Karpas-422 (cell line): ENCODE data around the gene RFTN2. TPM values are rescaled to one million over a fixed set of nuclear protein-coding genes. Genes with fewer than 3 reads are reported as not detected.
"Not testable (repeated sequence)": the region's sequence is repeated elsewhere in the genome, so short reads cannot be mapped to it uniquely, and the experiment has no call there.

Experiments
- DNase-seq: peaks from one replicate; pipeline ENCODE4 v3.0.0-alpha.2; 2015
- H2AFZ ChIP-seq: fragments of 200-600 bp; sonication (generic); 2 replicates; pipeline ENCODE4 v1.6.1; 2014; ENCODE audit warnings: antibody characterized with exemption, low read length, mixed read lengths
- H3K27ac ChIP-seq: fragments of 200-600 bp; sonication (generic); 2 replicates; pipeline ENCODE4 v1.5.1; 2014; ENCODE audit warnings: mild to moderate bottlenecking, low read length, moderate library complexity
- H3K27me3 ChIP-seq: fragments of 200-600 bp; sonication (generic); 2 replicates; pipeline ENCODE4 v1.6.1; 2014; ENCODE audit warnings: low read length, mixed read lengths
- H3K36me3 ChIP-seq: fragments of 200-600 bp; sonication (generic); 2 replicates; pipeline ENCODE4 v1.6.1; 2014; ENCODE audit warnings: low read length, mixed read lengths; ENCODE audit not compliant: insufficient read depth
- H3K4me1 ChIP-seq: fragments of 200-600 bp; sonication (generic); 2 replicates; pipeline ENCODE4 v1.6.1; 2014; ENCODE audit warnings: mild to moderate bottlenecking, low read length, mixed read lengths
- H3K4me2 ChIP-seq: fragments of 200-600 bp; sonication (generic); 2 replicates; pipeline ENCODE4 v1.6.1; 2014; ENCODE audit warnings: low read length, low read depth, mild to moderate bottlenecking; ENCODE audit not compliant: poor library complexity, severe bottlenecking
- H3K4me3 ChIP-seq: fragments of 200-600 bp; sonication (generic); 2 replicates; pipeline ENCODE4 v1.5.1; 2014; ENCODE audit warnings: mild to moderate bottlenecking, antibody characterized with exemption, low read length, mixed read lengths
- H3K79me2 ChIP-seq: fragments of 200-600 bp; sonication (generic); 2 replicates; pipeline ENCODE4 v1.6.1; 2014; ENCODE audit warnings: mild to moderate bottlenecking, low read length, mixed read lengths
- H3K9ac ChIP-seq: fragments of 200-600 bp; sonication (generic); 2 replicates; pipeline ENCODE4 v1.6.0; 2014; ENCODE audit warnings: low read length
- H3K9me2 ChIP-seq: fragments of 200-600 bp; sonication (generic), shearing (Covaris generic); replicated peaks from 2 replicates; pipeline ENCODE4 v1.6.0; 2014; ENCODE audit warnings: mild to moderate bottlenecking, low read length, moderate library complexity; ENCODE audit not compliant: insufficient read depth
- H3K9me3 ChIP-seq: fragments of 300-700, 200-600 bp; sonication (generic); 2 replicates; pipeline ENCODE4 v1.6.1; 2014; ENCODE audit warnings: low read length, mixed read lengths
- H4K20me1 ChIP-seq: fragments of 200-600 bp; sonication (generic); 2 replicates; pipeline ENCODE4 v1.6.1; 2014; ENCODE audit warnings: mild to moderate bottlenecking, antibody characterized with exemption, low read length, low read depth; ENCODE audit not compliant: insufficient read depth
- total RNA-seq: library from RNA; depleted of rRNA; stranded (reverse); fragments of >200 nt; shearing (Covaris generic); gene quantifications from 2 replicates; pipeline ENCODE4 v1.2.3, GENCODE V29; 2014; ENCODE audit warnings: low replicate concordance

Gene RFTN2
- total RNA-seq, 1 experiment from 2014 or later: not detected

DNA sequence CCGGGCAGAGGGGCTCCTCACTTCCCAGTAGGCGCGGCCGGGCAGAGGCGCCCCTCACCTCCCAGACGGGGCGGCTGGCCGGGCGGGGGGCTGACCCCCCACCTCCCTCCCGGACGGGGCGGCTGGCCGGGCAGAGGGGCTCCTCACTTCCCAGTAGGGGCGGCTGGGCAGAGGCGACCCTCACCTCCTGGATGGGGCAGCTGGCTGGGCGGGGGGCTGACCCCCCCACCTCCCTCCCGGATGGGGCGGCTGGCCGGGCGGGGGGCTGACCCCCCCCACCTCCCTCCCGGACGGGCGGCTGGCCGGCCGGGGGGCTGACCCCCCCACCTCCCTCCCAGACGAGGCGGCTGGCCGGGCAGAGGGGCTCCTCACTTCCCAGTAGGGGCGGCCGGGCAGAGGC lies 20.6 kb upstream of the RFTN2 start:
- not testable (repeated sequence) for H3K79me2 ChIP-seq, H3K27me3 ChIP-seq, H3K36me3 ChIP-seq, H3K4me1 ChIP-seq, H2AFZ ChIP-seq, H3K27ac ChIP-seq, H3K9me3 ChIP-seq, DNase-seq, H3K4me2 ChIP-seq, H3K9me2 ChIP-seq, H3K9ac ChIP-seq, H3K4me3 ChIP-seq, H4K20me1 ChIP-seq

DNA sequence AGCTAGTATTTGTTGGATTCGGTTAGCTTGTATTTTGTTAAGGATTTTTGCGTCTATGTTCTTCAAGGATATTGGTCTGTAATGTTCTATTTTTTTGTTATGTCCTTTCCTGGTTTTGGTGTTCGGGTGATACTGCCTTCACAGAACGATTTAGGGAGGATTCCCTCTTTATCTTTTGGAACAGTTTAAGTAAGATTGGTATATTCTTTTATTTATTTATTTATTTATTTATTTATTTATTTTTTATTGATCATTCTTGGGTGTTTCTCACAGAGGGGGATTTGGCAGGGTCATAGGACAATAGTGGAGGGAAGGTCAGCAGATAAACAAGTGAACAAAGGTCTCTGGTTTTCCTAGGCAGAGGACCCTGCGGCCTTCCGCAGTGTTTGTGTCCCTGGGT lies 19.8 kb upstream of the RFTN2 start:
- H3K27ac ChIP-seq, H3K27me3 ChIP-seq, H3K4me1 ChIP-seq, H3K4me3 ChIP-seq, H4K20me1 ChIP-seq, H3K4me2 ChIP-seq, H3K36me3 ChIP-seq, H3K9me2 ChIP-seq, H3K79me2 ChIP-seq, DNase-seq, H2AFZ ChIP-seq, H3K9me3 ChIP-seq, H3K9ac ChIP-seq: not testable (repeated sequence)

DNA sequence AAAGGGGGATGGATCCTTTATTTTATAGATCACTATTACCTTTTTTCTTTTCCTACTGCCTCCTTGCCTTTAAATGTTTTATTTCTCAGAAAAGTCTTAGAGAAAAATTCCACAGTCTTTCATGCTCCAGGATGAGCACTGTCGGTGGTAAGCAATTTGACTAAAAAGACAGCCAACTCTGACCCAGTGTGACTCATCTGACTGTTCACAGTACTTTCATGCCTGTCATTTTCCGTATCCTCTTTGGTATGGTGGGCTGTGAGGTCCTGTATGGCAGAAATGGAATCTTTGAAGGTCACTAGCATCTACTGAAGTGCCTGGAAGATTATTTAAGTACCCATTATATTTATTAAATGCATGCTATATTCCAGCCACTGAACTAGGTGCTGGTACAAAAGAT lies 2.1 kb upstream of the RFTN2 start:
- Histone ChIP-seq H3K4me1 (no peaks in the 10 kb centered on the region), H2AFZ (no peak overlapping the region), H3K27ac (no peak overlapping the region), H3K4me2 (no peak overlapping the region), H3K36me3 (no peaks in the 10 kb centered on the region), H4K20me1 (no peaks in the 10 kb centered on the region), H3K79me2 (no peaks in the 10 kb centered on the region), H3K27me3 (no peaks in the 10 kb centered on the region), H3K9ac (no peak overlapping the region), H3K9me2 (no peaks in the 10 kb centered on the region), H3K9me3 (no peaks in the 10 kb centered on the region), H3K4me3 (no peak overlapping the region)
- DNase-seq: no peak

DNA sequence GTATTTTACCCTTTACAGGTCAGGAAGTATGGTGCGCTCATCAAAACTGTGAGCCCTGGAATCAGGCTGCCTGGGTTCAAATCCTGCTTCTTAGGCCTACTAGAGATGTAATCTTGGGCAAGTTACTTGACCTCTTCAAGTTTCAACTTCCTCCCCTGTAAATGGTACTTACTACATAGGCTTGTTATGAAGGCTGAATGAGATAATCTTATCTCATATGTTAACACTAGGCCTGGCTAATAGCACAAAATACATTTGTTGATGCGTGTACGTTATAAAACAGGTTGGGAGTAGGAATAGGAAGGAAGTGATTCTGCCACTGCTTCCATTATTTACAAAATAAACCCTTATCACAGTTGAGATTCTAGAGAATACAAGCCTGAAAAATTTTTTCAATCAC lies 1.7 kb upstream of the RFTN2 start:
- no peaks in the 10 kb centered on the region for H3K27me3 ChIP-seq

DNA sequence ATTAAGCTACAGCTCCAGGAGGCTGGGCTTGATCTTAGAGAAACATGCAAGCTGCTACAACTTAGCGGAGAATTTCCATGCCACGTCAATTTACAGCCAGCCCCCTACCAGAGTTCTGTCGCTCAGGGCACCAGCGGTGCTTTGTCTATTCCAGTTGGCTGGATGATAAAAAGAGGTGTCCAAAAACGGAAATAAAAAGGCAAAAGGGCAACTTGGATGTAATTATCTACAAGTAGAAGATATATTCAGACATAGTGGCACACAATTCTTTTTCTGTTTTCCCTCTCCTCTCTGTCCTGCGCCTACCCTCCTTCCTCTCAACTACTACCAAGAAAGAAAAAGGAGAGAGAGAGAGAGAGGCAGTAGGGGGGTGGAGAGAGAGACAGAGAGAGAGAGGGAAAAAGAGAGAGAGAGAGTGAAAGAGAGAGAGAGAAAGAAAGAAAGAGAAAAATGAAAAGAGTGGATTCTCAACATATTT lies 363 bp upstream of the RFTN2 start:
- no peak overlapping the region for H3K4me3 ChIP-seq
- no peak overlapping the region for H2AFZ ChIP-seq
- no peaks in the 10 kb centered on the region for H3K79me2 ChIP-seq
- no peak overlapping the region for H3K9ac ChIP-seq
- H3K36me3 ChIP-seq: no peaks in the 10 kb centered on the region
- no peaks in the 10 kb centered on the region for H3K9me3 ChIP-seq
- no peaks in the 10 kb centered on the region for H3K4me1 ChIP-seq
- DNase-seq: no peak
- no peaks in the 10 kb centered on the region for H4K20me1 ChIP-seq
- H3K27me3 ChIP-seq: no peaks in the 10 kb centered on the region
- H3K27ac ChIP-seq: no peak overlapping the region
- H3K4me2 ChIP-seq: no peak overlapping the region
- H3K9me2 ChIP-seq: no peaks in the 10 kb centered on the region

More for the DNA sequence above, 1.7 kb upstream of the RFTN2 start:
- DNase-seq: no peak
- no peaks in the 10 kb centered on the region for H3K36me3 ChIP-seq
- no peaks in the 10 kb centered on the region for H4K20me1 ChIP-seq
- H3K9me2 ChIP-seq: no peaks in the 10 kb centered on the region
- no peak overlapping the region for H3K27ac ChIP-seq
- no peaks in the 10 kb centered on the region for H3K4me1 ChIP-seq
- no peak overlapping the region for H3K9ac ChIP-seq
- no peaks in the 10 kb centered on the region for H3K79me2 ChIP-seq
- no peaks in the 10 kb centered on the region for H3K9me3 ChIP-seq
- no peak overlapping the region for H3K4me2 ChIP-seq
- H2AFZ ChIP-seq: no peak overlapping the region
- H3K4me3 ChIP-seq: no peak overlapping the region

DNA sequence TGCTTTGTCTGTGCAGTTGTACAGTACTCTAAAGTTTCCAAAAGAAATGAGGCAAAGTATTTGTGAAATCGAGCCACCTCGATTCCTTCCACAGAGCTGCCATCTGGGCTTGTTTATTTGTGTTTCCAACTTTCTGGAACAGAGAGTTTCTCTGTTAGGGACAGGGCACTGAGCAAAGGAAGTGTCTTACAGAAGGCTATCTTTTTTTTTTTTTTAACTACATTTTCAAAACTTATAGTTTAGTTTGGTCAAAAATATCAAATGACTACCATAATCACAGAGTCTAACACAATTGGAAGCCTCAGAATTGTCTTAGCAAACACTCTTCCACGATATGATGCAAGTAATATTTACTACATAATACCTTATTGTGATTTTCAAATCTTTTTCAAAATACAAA lies 796 bp downstream of the RFTN2 start:
- Histone ChIP-seq H3K9me3 (no peaks in the 10 kb centered on the region), H3K4me2 (no peak overlapping the region), H3K36me3 (no peaks in the 10 kb centered on the region), H3K4me3 (no peak overlapping the region), H3K27ac (no peak overlapping the region), H3K9me2 (no peaks in the 10 kb centered on the region), H3K9ac (no peak overlapping the region), H2AFZ (no peak overlapping the region), H3K79me2 (no peaks in the 10 kb centered on the region), H3K27me3 (no peaks in the 10 kb centered on the region), H3K4me1 (no peaks in the 10 kb centered on the region), H4K20me1 (no peaks in the 10 kb centered on the region)
- DNase-seq: no peak

DNA sequence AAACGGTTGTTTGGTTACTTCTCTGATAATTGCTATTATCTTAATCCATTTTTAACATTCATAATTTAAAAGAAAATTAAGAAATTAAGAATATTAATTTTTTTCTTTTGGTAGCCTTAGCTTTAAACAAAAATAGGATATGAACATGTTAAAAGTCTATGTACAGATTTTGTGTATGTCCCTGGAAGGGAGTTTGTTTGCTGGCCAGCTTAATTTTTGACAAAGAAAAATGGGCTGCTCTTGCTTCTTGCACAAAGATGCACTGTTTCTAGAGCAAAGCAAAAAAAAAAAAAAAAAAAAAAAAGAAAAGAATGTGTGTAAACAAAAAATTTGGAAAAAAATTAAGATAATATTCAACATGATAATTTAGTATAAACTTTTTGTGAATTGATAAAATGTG lies 1.3 kb downstream of the RFTN2 start:
- H3K9me2 ChIP-seq: no peaks in the 10 kb centered on the region
- H3K4me3 ChIP-seq: no peak overlapping the region
- no peak overlapping the region for H3K27ac ChIP-seq
- H3K9me3 ChIP-seq: no peaks in the 10 kb centered on the region
- no peaks in the 10 kb centered on the region for H3K36me3 ChIP-seq
- no peaks in the 10 kb centered on the region for H3K79me2 ChIP-seq
- DNase-seq: no peak
- no peak overlapping the region for H3K9ac ChIP-seq
- no peak overlapping the region for H3K4me2 ChIP-seq
- H4K20me1 ChIP-seq: no peaks in the 10 kb centered on the region
- H2AFZ ChIP-seq: no peak overlapping the region
- H3K4me1 ChIP-seq: no peaks in the 10 kb centered on the region
- H3K27me3 ChIP-seq: no peaks in the 10 kb centered on the region

DNA sequence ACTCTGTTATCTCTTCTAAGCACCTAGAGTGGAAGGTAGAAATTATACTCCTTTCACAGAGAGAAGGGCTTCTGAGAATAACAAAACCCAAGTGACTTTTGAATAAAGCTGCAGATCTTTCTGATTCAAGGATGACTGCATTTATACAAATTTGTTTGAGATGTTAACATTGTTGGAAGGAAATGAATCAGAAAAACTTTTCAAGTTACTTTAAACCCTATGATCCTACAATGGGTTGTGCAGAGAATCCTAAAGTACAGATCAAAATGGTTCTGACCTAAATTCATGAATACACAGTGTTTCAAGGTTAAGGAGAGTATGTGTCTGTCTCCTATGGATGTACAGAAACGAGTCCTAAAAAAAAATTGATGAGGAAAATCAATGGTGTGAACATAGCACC lies 1.8 kb downstream of the RFTN2 start:
- H3K36me3 ChIP-seq: no peaks in the 10 kb centered on the region
- no peak overlapping the region for H3K9ac ChIP-seq
- H3K9me3 ChIP-seq: no peaks in the 10 kb centered on the region
- no peak overlapping the region for H3K4me3 ChIP-seq
- H3K79me2 ChIP-seq: no peaks in the 10 kb centered on the region
- no peaks in the 10 kb centered on the region for H4K20me1 ChIP-seq
- H3K4me2 ChIP-seq: no peak overlapping the region
- no peak overlapping the region for H3K27ac ChIP-seq
- DNase-seq: no peak
- no peak overlapping the region for H2AFZ ChIP-seq
- no peaks in the 10 kb centered on the region for H3K27me3 ChIP-seq
- H3K4me1 ChIP-seq: no peaks in the 10 kb centered on the region
- no peaks in the 10 kb centered on the region for H3K9me2 ChIP-seq

DNA sequence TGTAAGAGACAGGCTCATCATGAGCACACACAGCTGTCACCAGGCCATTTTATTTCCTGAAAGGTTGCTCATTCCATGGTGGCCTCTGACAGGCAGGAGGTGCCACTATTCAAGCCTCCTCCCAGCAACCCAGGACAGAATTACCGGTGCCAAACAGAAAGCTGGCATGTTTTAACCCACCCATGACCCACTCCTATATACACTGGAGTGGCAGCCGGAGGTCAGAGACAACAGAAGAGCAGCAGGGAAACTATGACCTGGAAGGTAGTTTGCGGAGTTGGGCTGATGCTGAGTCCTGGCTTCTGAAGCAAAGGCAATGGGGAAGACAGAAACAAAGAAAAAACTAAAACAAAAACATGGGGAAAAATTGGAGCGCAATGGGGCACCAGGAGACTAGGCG lies 2.3 kb downstream of the RFTN2 start:
- H3K9me3 ChIP-seq: no peaks in the 10 kb centered on the region
- no peaks in the 10 kb centered on the region for H3K4me1 ChIP-seq
- no peaks in the 10 kb centered on the region for H3K36me3 ChIP-seq
- no peak overlapping the region for H3K9ac ChIP-seq
- H3K4me2 ChIP-seq: no peak overlapping the region
- DNase-seq: no peak
- no peaks in the 10 kb centered on the region for H3K79me2 ChIP-seq
- no peaks in the 10 kb centered on the region for H4K20me1 ChIP-seq
- no peaks in the 10 kb centered on the region for H3K27me3 ChIP-seq
- no peak overlapping the region for H3K4me3 ChIP-seq
- no peak overlapping the region for H2AFZ ChIP-seq
- no peak overlapping the region for H3K27ac ChIP-seq
- H3K9me2 ChIP-seq: no peaks in the 10 kb centered on the region
